Endothelial cell (in vitro differentiated cells): Measurements from ENCODE around the gene USH2A. TPM values are rescaled to one million over a fixed set of nuclear protein-coding genes. Genes with fewer than 3 reads are reported as not detected.

ENCODE experiments used
- DNase-seq: peaks from one replicate; pipeline ENCODE4 v3.0.0; 2021; ENCODE audit warnings: low spot score
- H3K27ac Mint-ChIP-seq: one replicate; pipeline ENCODE4 v1.8.0; 2021; ENCODE audit warnings: mixed read lengths, inconsistent platforms; ENCODE audit not compliant: unreplicated experiment
- H3K27me3 Mint-ChIP-seq: one replicate; pipeline ENCODE4 v1.8.0; 2021; ENCODE audit warnings: mild to moderate bottlenecking, moderate library complexity, mixed read lengths, inconsistent platforms; ENCODE audit not compliant: unreplicated experiment
- H3K36me3 Mint-ChIP-seq: one replicate; pipeline ENCODE4 v1.8.0; 2021; ENCODE audit warnings: mild to moderate bottlenecking, low read depth, mixed read lengths, inconsistent platforms; ENCODE audit not compliant: unreplicated experiment
- H3K4me1 Mint-ChIP-seq: one replicate; pipeline ENCODE4 v1.8.0; 2021; ENCODE audit warnings: mild to moderate bottlenecking, mixed read lengths, inconsistent platforms; ENCODE audit not compliant: unreplicated experiment
- H3K4me3 Mint-ChIP-seq: one replicate; pipeline ENCODE4 v1.8.0; 2021; ENCODE audit warnings: mild to moderate bottlenecking, mixed read lengths, inconsistent platforms; ENCODE audit not compliant: unreplicated experiment
- H3K9me3 Mint-ChIP-seq: one replicate; pipeline ENCODE4 v1.8.0; 2021; ENCODE audit warnings: mixed read lengths, inconsistent platforms; ENCODE audit not compliant: unreplicated experiment
- total RNA-seq: library from RNA; stranded (reverse); fragmentation: NEBNext Ultra II Directional; extraction: Animal tissue kit (Norgen Biotek cat#: 25700); gene quantifications from one replicate; pipeline ENCODE4 v1.2.1, GENCODE V29; 2021; ENCODE audit not compliant: unreplicated experiment
- TF ChIP-seq, protein P1 (sequence below): fragments of 200-600 bp; sonication (generic); IDR thresholded peaks from one replicate; pipeline ENCODE4 v1.5.0; 2021; ENCODE audit warnings: antibody characterized with exemption; ENCODE audit not compliant: unreplicated experiment

USH2A gene
- total RNA-seq, 1 donor from 2014 or later, result not detected

DNA sequence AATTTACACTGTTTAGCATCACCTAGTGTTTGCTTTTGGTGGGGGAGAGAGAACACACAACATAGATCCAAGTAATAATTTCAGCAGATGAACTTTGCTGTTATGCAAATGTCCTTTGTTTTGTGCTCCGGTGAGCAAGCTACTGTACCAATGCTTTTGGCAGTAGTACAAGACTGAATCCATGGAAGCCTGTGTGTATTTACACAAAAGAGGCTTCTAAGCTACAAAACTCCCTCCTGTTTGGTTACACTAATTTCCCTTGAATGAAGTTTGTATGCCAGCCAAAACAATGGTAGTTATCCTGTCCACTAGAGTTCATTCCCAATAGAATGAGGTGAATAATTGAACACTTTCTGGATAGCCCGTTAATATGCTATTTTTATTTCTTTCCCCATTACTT is 535.6 kb downstream of the USH2A start:
- no peaks in the 10 kb centered on the region for H3K4me1 Mint-ChIP-seq
- H3K27ac Mint-ChIP-seq, result no peak overlapping the region
- no peak overlapping the region for H3K4me3 Mint-ChIP-seq
- TF ChIP-seq, protein P1, sequence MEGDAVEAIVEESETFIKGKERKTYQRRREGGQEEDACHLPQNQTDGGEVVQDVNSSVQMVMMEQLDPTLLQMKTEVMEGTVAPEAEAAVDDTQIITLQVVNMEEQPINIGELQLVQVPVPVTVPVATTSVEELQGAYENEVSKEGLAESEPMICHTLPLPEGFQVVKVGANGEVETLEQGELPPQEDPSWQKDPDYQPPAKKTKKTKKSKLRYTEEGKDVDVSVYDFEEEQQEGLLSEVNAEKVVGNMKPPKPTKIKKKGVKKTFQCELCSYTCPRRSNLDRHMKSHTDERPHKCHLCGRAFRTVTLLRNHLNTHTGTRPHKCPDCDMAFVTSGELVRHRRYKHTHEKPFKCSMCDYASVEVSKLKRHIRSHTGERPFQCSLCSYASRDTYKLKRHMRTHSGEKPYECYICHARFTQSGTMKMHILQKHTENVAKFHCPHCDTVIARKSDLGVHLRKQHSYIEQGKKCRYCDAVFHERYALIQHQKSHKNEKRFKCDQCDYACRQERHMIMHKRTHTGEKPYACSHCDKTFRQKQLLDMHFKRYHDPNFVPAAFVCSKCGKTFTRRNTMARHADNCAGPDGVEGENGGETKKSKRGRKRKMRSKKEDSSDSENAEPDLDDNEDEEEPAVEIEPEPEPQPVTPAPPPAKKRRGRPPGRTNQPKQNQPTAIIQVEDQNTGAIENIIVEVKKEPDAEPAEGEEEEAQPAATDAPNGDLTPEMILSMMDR, result no peak
- no peaks in the 10 kb centered on the region for H3K27me3 Mint-ChIP-seq
- H3K36me3 Mint-ChIP-seq, result no peaks in the 10 kb centered on the region
- no peak for DNase-seq
- no peaks in the 10 kb centered on the region for H3K9me3 Mint-ChIP-seq

DNA sequence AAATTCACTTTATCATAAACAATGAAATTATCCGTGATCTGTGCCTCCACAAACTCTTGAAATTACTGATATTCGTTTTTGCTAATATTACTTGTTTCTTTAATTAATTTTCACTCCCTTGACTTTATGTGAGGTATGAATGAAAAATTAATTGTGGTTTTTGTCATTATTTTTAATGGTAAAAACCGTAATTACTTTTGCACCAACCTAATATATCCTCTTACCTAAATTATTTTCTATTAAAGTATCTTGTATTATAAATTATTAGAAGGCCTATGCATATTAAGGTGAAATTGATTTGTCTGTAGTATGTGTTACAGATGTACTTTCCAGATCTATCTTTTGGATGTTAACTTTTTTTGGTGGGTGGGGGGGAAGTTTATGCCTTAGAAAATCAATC is 540.2 kb downstream of the USH2A start:
- Mint-ChIP-seq H3K27me3 (no peaks in the 10 kb centered on the region), H3K4me3 (no peak overlapping the region), H3K36me3 (no peaks in the 10 kb centered on the region), H3K9me3 (no peaks in the 10 kb centered on the region), H3K4me1 (no peaks in the 10 kb centered on the region), H3K27ac (no peak overlapping the region)
- TF ChIP-seq, protein P1, result no peak
- DNase-seq, result no peak

DNA sequence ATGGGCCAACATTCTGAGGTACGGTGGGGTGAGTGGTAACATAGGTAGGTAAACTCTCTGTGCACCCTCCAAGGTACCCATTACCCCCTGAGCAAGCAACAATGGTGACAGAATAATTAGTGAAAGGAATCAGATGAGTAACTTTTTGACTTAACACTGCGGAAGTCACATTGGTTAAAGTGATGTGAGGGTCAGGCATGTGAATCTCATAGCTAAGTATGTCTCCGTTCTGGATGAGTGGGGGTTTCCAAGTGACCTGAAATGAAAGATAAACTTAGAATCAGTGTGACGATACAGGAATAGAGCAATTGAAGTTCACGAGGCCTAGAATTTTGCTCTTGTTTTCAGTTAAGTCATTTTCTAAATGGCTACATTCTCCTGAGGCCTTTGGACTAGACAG is 544.4 kb downstream of the USH2A start:
- DNase-seq, result no peak
- Mint-ChIP-seq H3K27me3 (no peaks in the 10 kb centered on the region), H3K27ac (no peak overlapping the region), H3K4me1 (peaks cover 16% of the 10 kb centered on the region), H3K9me3 (no peaks in the 10 kb centered on the region), H3K4me3 (no peak overlapping the region), H3K36me3 (no peaks in the 10 kb centered on the region)
- TF ChIP-seq, protein P1, result no peak

DNA sequence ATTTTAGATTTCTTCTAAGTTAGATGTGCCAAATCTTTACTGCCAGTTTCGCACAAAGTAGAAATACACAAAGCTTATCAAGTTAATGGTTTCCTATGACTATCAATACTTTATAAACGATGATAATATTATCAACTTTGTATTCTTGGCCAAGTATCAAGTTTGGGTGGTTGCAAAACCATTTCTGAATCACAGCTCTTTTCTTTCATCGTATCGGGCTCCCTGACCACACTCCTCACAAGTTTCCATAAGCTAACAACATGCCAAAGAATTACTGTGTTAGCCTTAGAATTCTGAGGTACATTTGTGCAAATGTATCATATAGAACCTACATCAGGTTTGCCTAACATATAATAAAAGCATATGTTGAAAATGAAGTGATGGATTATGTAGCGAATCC is 545.1 kb downstream of the USH2A start:
- no peak overlapping the region for H3K4me3 Mint-ChIP-seq
- no peaks in the 10 kb centered on the region for H3K27me3 Mint-ChIP-seq
- H3K36me3 Mint-ChIP-seq, result no peaks in the 10 kb centered on the region
- peaks cover 16% of the 10 kb centered on the region for H3K4me1 Mint-ChIP-seq
- no peak for DNase-seq
- H3K9me3 Mint-ChIP-seq, result no peaks in the 10 kb centered on the region
- TF ChIP-seq, protein P1, result no peak
- H3K27ac Mint-ChIP-seq, result no peak overlapping the region

DNA sequence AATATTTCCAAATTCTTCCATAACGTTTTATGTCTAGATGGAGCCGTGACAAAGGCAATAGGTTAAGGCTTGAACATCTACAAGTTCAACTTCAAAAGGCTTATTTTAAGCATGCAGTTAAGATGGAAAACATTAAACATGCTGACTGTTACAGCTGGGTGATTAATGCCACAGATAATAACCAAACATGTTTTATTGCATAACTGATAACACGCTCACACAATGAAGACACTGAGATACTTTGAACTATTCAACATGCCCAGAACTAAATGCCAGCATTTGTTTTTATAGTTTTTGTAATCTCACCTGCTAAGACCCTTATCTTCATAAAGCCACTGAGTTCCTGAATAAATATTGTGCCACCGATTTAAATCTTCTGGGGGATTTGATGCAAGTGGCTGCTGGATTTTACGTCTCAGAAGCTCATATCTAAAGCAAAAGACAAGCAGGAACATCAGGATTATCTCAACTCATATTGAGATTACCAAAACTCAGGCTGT is 545.7 kb downstream of the USH2A start:
- Mint-ChIP-seq H3K36me3 (no peaks in the 10 kb centered on the region), H3K4me3 (no peak overlapping the region), H3K9me3 (no peaks in the 10 kb centered on the region), H3K27ac (no peak overlapping the region), H3K27me3 (no peaks in the 10 kb centered on the region), H3K4me1 (peaks cover 16% of the 10 kb centered on the region)
- DNase-seq, result no peak
- TF ChIP-seq, protein P1, result no peak
